Lower leg skin (tissue), 3 donors: Measurements from ENCODE around the gene ADIPOQ.
"Not testable (repeated sequence)": the region's sequence is repeated elsewhere in the genome, so short reads cannot be mapped to it uniquely, and the experiment has no call there.

Experiments
- CTCF ChIP-seq, 3 donors: fragments of 450-650 bp; IDR thresholded peaks; one replicate each; pipeline ENCODE4 v1.5.1; 2016; ENCODE audit warnings: antibody characterized with exemption in 3 of 3, mild to moderate bottlenecking in 3 of 3, moderate library complexity in 2 of 3
- POLR2A ChIP-seq, 2 donors: fragments of 450-650 bp; IDR thresholded peaks; one replicate each; pipeline ENCODE4 v1.6.1; 2016 to 2017; ENCODE audit warnings: antibody characterized with exemption in 2 of 2, mild to moderate bottlenecking in 1 of 2, moderate library complexity in 1 of 2

- TF ChIP-seq POLR2A, CTCF (IDR thresholded peaks at IDR 0.05): not testable (repeated sequence)
These were observed 32.3 kb downstream of the ADIPOQ start for GRCh38 chr3:186874841-186875240.
